Uterus (tissue), 4 donors: ENCODE results near the gene TMEM119. TPM values are rescaled to one million over a fixed set of nuclear protein-coding genes. Genes with fewer than 3 reads are reported as not detected.

Experiments
- DNase-seq, 2 donors: peaks; one replicate each; pipeline ENCODE4 v3.0.0-alpha.2; 2019 to 2020
- H3K27ac ChIP-seq, 2 donors: fragments of 200-600 bp; sonication (generic); 1 replicate in 1 of 2; 2 replicates in 1 of 2; pipeline ENCODE4 v1.5.1; 2016 to 2018
- H3K27me3 ChIP-seq, 2 donors: fragments of 200-600 bp; sonication (generic); one replicate each; pipeline ENCODE4 v1.5.1; 2018 to 2019; ENCODE audit warnings: control low read depth in 1 of 2
- H3K36me3 ChIP-seq, 2 donors: fragments of 200-600 bp; sonication (generic); one replicate each; pipeline ENCODE4 v1.5.1; 2019; ENCODE audit warnings: control low read depth in 1 of 2
- H3K4me1 ChIP-seq, 2 donors: fragments of 200-600 bp; sonication (generic); one replicate each; pipeline ENCODE4 v1.5.1; 2018 to 2019; ENCODE audit warnings: control low read depth in 1 of 2
- H3K4me3 ChIP-seq, 2 donors: fragments of 200-600 bp; sonication (generic); 1 replicate in 1 of 2; 2 replicates in 1 of 2; pipeline ENCODE4 v1.5.1; 2018 to 2019; ENCODE audit warnings: mild to moderate bottlenecking in 1 of 2
- H3K9me3 ChIP-seq, 2 donors: fragments of 200-600 bp; sonication (generic); one replicate each; pipeline ENCODE4 v1.5.1; 2019; ENCODE audit warnings: control low read depth in 1 of 2
- POLR2A ChIP-seq, 2 donors: fragments of 450-650 bp; IDR thresholded peaks; one replicate each; pipeline ENCODE4 v1.6.1; 2016; ENCODE audit warnings: antibody characterized with exemption in 2 of 2, mild to moderate bottlenecking in 1 of 2, moderate library complexity in 1 of 2
- intact Hi-C: fragments of 100-400 bp; cut with DNase I; formaldehyde crosslinking; loops from one replicate; pipeline ENCODE4 v1.15.1; 2023; ENCODE audit warnings: low total_unique reads
- total RNA-seq, 4 donors: library from RNA; depleted of rRNA in 3 of 4; stranded (reverse); fragments of >200 nt in 3 of 4; gene quantifications; one replicate each; pipeline versions ENCODE4 v1.1.0 to v1.2.4, GENCODE V29; 2014 to 2023
- TF ChIP-seq, protein P1 (sequence below), 4 experiments: fragments of 200-600 bp in 2 of 4; fragments of 450-650 bp in 2 of 4; sonication (generic) in 2 of 4; IDR thresholded peaks; one replicate each; pipeline ENCODE4 v1.5.1; 2016 to 2019; ENCODE audit warnings: antibody characterized with exemption in 4 of 4, mild to moderate bottlenecking in 2 of 4, moderate library complexity in 1 of 4
- donor health status: DM: yes; HTN: yes; CAD: no.

TMEM119 gene
- total RNA-seq = 100 to 1,000 TPM in 1 of 4 donors, 10 to 100 TPM in 2, 1 to 10 TPM in 1; 9.1 to 102 (median 12.4) TPM

- no peaks in the 10 kb centered on the region for H3K4me1 ChIP-seq
- intact Hi-C loops = no loop called here
- H3K9me3 ChIP-seq = no peaks in the 10 kb centered on the region
- H3K27me3 ChIP-seq = no peaks in the 10 kb centered on the region
- no peaks in the 10 kb centered on the region for H3K36me3 ChIP-seq
- peak; percentile 45 to 54 for DNase-seq
- TF ChIP-seq, protein P1, sequence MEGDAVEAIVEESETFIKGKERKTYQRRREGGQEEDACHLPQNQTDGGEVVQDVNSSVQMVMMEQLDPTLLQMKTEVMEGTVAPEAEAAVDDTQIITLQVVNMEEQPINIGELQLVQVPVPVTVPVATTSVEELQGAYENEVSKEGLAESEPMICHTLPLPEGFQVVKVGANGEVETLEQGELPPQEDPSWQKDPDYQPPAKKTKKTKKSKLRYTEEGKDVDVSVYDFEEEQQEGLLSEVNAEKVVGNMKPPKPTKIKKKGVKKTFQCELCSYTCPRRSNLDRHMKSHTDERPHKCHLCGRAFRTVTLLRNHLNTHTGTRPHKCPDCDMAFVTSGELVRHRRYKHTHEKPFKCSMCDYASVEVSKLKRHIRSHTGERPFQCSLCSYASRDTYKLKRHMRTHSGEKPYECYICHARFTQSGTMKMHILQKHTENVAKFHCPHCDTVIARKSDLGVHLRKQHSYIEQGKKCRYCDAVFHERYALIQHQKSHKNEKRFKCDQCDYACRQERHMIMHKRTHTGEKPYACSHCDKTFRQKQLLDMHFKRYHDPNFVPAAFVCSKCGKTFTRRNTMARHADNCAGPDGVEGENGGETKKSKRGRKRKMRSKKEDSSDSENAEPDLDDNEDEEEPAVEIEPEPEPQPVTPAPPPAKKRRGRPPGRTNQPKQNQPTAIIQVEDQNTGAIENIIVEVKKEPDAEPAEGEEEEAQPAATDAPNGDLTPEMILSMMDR (IDR thresholded peaks at IDR 0.05) = no peak
- TF ChIP-seq POLR2A (IDR thresholded peaks at IDR 0.05) = no peak
- peak within 1 kb of the TSS; percentile 55 to 67 for H3K27ac ChIP-seq
- peak within 1 kb of the TSS; percentile 9 to 28 for H3K4me3 ChIP-seq
These were observed at the start of gene TMEM119 for GRCh38 chr12:108597559-108598471. Gene TMEM119, minus strand, starts transcription at chr12:108598084. Its CDS starts 5,701 bp downstream, at chr12:108592383.

- no peaks in the 10 kb centered on the region for H3K9me3 ChIP-seq
- TF ChIP-seq, protein P1 (IDR thresholded peaks at IDR 0.05) = no peak
- TF ChIP-seq POLR2A (IDR thresholded peaks at IDR 0.05) = no peak
- H3K36me3 ChIP-seq = no peaks in the 10 kb centered on the region
- H3K4me1 ChIP-seq = peaks cover 5 to 6% of the 10 kb centered on the region in 2 donors
- peak overlapping the region; percentile 42 to 68 for H3K27ac ChIP-seq
- no peak overlapping the region for H3K4me3 ChIP-seq
- intact Hi-C loops = no loop called here
- H3K27me3 ChIP-seq = no peaks in the 10 kb centered on the region
- DNase-seq = no peak
These were observed 49.0 kb upstream of the TMEM119 start for GRCh38 chr12:108646600-108647579.

DNA sequence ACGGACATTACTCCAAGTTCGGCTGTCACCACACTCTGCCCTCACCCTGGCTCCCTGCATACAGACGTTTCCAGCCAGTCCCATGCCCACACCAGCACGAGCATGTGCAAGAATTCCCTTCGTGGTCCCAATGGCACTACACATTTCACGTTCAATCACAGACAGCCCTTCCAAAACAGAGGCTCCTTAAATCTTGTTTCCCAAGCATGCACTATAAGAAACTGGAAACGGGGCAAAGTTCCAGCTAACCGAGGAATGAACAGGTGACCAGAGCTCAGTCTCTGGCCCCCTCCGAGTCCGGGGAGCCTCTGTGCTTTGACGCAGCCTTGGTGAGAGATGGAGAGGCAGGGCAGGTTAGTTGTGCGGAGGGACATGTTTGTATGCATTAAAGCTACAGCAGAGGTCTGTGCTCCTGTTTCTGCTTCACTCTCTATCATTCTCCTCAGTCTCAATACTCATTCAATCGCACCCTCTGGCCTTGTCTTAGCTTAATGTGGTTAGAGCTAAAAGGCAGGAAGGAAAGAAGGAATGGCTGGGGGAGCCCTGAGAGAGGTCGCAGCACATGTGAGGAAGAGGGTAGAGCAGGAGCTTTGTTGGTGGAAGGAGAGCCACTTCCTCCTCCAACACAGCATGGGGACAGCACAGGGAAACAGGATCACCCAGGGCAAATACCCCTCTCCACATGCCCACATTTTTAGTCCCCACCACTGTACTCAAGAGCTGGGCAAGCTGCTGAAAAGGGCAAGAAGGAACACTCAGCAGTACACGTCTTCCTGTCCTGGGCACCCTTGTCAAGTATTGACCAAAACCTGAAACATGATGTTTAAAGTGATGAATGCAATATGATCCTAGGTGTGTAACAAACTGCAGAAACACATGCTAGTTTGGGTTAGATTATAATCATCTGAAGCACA, 48.1 kb upstream of the TMEM119 start:
- intact Hi-C loops = no loop called here

DNA sequence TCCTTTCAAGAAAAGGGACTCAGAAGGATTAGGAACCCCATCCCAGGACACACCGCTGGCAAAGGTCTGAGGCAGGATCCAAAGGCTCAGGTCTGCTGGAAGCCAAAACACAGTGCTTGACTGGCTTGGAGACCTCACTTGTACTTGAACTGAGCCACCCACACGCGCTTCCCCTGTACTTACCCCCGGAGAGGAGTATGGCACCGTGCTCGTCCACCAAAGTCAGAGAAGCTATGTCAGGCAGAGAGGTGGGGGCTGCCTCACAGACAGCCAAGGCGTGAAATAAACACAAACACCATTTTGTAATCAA, 46.9 kb upstream of the TMEM119 start:
- Histone ChIP-seq H3K9me3 (no peaks in the 10 kb centered on the region), H3K27ac (peak overlapping the region; percentile 37 to 62), H3K4me1 (peaks cover 5 to 6% of the 10 kb centered on the region in 2 donors), H3K4me3 (no peak overlapping the region), H3K36me3 (no peaks in the 10 kb centered on the region), H3K27me3 (no peaks in the 10 kb centered on the region)
- no peak for DNase-seq
- TF ChIP-seq, protein P1 (IDR thresholded peaks at IDR 0.05) = no peak
- no peak for TF ChIP-seq POLR2A (IDR thresholded peaks at IDR 0.05)
- intact Hi-C loops = no loop called here

More for the DNA sequence above, 48.1 kb upstream of the TMEM119 start:
- no peak for TF ChIP-seq POLR2A (IDR thresholded peaks at IDR 0.05)
- TF ChIP-seq, protein P1 (IDR thresholded peaks at IDR 0.05) = no peak
- H3K4me1 ChIP-seq = peaks cover 5 to 6% of the 10 kb centered on the region in 2 donors
- H3K27me3 ChIP-seq = no peaks in the 10 kb centered on the region
- H3K27ac ChIP-seq = peak overlapping the region; percentile 17 to 68
- DNase-seq = no peak
- no peak overlapping the region for H3K4me3 ChIP-seq
- H3K36me3 ChIP-seq = no peaks in the 10 kb centered on the region
- no peaks in the 10 kb centered on the region for H3K9me3 ChIP-seq
